Activated naive CD8-positive, alpha-beta T cell treated with anti-CD3 and anti-CD28 coated beads, Interleukin-2, amount 50 U/mL, for 24 hours (primary cell): ENCODE measurements around the gene IL20.

Experiments used
- ATAC-seq: fragments of 150-1000 bp; cut with Tn5 transposase; one replicate; pipeline ENCODE4 v1.10.0; 2021
- DNase-seq: peaks from one replicate; pipeline ENCODE4 v3.0.0; 2021
- H3K27ac Mint-ChIP-seq: one replicate; pipeline ENCODE4 v1.8.0; 2021; ENCODE audit warnings: mild to moderate bottlenecking, mixed read lengths
- H3K27me3 Mint-ChIP-seq: one replicate; pipeline ENCODE4 v1.8.0; 2021; ENCODE audit warnings: mixed read lengths
- H3K36me3 Mint-ChIP-seq: one replicate; pipeline ENCODE4 v1.8.0; 2021; ENCODE audit warnings: low read depth, mixed read lengths
- H3K4me1 Mint-ChIP-seq: one replicate; pipeline ENCODE4 v1.8.0; 2021; ENCODE audit warnings: mixed read lengths
- H3K4me3 Mint-ChIP-seq: one replicate; pipeline ENCODE4 v1.8.0; 2021; ENCODE audit warnings: mild to moderate bottlenecking, moderate library complexity, mixed read lengths
- H3K9me3 Mint-ChIP-seq: one replicate; pipeline ENCODE4 v1.8.0; 2021; ENCODE audit warnings: mixed read lengths

Gene IL20

DNA sequence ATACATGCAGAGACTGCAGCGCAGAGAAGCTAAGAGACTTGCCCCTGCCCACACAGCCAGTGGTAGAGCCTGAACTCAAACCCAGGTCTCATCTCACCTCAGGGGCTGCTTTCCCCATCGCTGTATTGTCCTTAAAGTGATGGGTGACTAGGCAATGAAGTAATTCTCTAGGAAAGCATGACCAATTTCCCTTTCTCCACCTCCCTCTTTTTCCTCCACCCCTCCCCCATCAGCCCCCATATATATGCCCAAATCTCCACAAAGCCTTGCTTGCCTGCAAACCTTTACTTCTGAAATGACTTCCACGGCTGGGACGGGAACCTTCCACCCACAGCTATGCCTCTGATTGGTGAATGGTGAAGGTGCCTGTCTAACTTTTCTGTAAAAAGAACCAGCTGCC, 31.8 kb downstream of the IL20 start, which contains the start of gene IL24:
IL24 (plus strand) TSS at position 269 of the 400 bp plus-strand sequence. CDS start 390 bp downstream, outside the sequence.
- no peaks in the 10 kb centered on the region for H3K27me3 Mint-ChIP-seq
- H3K4me1 Mint-ChIP-seq: peaks cover 92% of the 10 kb centered on the region
- peaks cover 9% of the 10 kb centered on the region for H3K36me3 Mint-ChIP-seq
- DNase-seq: peak; percentile 68
- ATAC-seq: peak; percentile 81
- peak within 1 kb of the TSS; percentile 89 for H3K27ac Mint-ChIP-seq
- no peaks in the 10 kb centered on the region for H3K9me3 Mint-ChIP-seq
- peak within 1 kb of the TSS; percentile 72 for H3K4me3 Mint-ChIP-seq

DNA sequence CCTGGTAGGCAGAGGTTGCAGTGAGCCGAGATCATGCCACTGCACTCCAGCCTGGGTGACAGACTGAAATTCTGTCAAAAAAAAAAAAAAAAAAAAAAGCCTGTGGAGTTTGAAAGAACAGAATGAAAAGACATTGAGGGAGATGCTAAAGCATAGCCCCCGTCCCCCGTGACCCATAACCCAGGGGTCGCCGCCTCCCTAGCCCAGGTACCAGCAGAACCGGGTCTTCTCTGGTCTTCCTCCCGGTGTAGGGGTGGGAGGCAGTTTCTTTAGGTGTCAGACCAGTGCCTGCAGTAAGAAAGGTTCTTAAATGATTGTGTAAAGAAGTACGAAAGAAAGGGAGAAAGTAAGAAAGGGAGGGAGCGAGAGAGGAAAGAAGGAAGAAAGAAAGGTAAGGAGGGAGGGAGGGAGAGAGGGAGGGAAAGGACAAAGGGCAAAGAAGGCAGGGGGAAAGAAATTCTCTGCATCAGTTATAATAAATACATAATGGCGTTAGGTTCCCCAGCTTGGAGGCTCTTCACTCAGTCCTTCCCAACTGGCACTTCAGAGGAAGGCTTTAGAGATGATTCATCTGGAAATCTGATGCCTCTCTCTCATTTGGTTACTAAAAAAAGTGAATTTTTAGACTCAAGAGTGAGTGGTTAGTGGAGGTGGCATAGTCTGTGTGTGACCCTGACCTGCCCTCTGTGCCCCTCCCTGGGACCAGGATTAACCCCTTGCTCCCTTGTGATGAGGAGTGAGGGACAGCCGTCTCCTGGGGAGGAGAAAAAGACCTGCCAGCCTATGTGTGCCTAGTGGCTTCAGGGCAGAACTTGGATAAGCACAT, 32.9 kb downstream of the IL20 start:
- H3K4me1 Mint-ChIP-seq: peaks cover 91% of the 10 kb centered on the region
- H3K27ac Mint-ChIP-seq: peak overlapping the region; percentile 35
- DNase-seq (no peak), ATAC-seq (no peak)
- H3K9me3 Mint-ChIP-seq: no peaks in the 10 kb centered on the region
- peak overlapping the region; percentile 72 for H3K4me3 Mint-ChIP-seq
- H3K27me3 Mint-ChIP-seq: no peaks in the 10 kb centered on the region
- H3K36me3 Mint-ChIP-seq: peaks cover 18% of the 10 kb centered on the region

DNA sequence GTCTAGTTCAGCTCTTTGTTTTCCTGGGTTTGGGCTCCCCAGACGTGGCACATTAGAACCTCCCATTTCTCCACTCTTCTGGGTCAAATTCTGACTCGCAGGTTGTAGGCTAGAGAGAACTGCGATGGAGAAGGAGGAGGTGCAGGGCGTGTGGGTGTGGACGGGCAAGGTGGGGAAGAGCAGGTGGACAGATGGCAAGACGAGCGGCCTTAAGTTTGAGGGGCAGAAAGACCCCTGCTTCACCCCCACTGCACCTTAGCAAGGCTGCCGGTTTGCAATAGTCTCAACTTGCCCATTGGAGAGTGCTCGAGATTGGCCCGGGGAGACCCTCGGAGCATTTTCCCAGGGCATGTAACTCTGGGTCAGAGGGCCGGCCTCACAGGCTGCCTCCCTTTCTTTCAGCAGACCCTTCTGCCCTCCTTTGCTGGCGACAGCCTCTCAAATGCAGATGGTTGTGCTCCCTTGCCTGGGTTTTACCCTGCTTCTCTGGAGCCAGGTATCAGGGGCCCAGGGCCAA, 33.5 kb downstream of the IL20 start:
- Mint-ChIP-seq H3K27ac (peak overlapping the region; percentile 35), H3K9me3 (no peaks in the 10 kb centered on the region), H3K27me3 (no peaks in the 10 kb centered on the region), H3K4me3 (peak overlapping the region; percentile 72), H3K36me3 (peaks cover 25% of the 10 kb centered on the region), H3K4me1 (peaks cover 90% of the 10 kb centered on the region)
- DNase-seq (no peak), ATAC-seq (no peak)

DNA sequence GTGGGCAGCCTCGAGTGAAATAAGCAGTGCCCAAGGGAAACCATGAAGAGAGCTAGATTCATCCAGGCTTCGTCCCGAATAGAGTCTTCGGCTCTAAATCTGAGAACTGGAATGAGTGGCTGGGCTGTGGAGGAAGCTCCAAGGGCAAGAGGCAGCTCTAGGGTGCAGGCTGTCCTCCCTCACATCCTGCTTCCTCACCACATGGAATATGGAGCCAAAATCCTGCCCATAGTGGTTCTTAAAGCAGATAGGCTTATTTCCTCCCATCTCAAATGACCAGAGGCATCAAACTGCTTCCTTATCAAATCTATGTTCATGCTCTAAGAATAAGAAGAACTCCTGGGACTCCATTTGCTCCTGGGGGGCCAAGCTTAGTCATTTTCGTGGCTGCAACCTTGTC, 34.3 kb downstream of the IL20 start:
- DNase-seq (no peak), ATAC-seq (no peak)
- Mint-ChIP-seq H3K27ac (no peak overlapping the region), H3K4me1 (peaks cover 92% of the 10 kb centered on the region), H3K27me3 (no peaks in the 10 kb centered on the region), H3K4me3 (no peak overlapping the region), H3K36me3 (peaks cover 32% of the 10 kb centered on the region), H3K9me3 (no peaks in the 10 kb centered on the region)

DNA sequence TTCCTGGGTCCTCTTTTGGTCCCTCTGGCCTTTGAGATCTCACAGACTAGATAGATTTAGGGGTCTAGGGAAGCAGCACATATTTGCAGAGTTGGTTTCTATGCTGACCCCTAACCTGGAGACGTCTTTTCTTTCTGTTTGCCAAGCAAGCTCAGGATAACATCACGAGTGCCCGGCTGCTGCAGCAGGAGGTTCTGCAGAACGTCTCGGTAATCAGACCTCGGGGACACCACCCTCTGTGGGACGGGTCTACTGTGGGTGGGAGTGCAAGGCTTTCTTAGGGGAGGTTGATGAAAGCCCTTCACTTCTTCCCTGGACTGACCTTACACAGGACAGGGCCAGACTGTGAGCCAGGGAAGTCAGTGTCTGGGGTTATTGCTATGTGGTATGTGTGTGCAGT, 34.7 kb downstream of the IL20 start:
- peaks cover 93% of the 10 kb centered on the region for H3K4me1 Mint-ChIP-seq
- ATAC-seq: no peak
- no peaks in the 10 kb centered on the region for H3K27me3 Mint-ChIP-seq
- H3K36me3 Mint-ChIP-seq: peaks cover 37% of the 10 kb centered on the region
- peak overlapping the region; percentile 12 for H3K27ac Mint-ChIP-seq
- DNase-seq: no peak
- H3K4me3 Mint-ChIP-seq: no peak overlapping the region
- H3K9me3 Mint-ChIP-seq: no peaks in the 10 kb centered on the region

DNA sequence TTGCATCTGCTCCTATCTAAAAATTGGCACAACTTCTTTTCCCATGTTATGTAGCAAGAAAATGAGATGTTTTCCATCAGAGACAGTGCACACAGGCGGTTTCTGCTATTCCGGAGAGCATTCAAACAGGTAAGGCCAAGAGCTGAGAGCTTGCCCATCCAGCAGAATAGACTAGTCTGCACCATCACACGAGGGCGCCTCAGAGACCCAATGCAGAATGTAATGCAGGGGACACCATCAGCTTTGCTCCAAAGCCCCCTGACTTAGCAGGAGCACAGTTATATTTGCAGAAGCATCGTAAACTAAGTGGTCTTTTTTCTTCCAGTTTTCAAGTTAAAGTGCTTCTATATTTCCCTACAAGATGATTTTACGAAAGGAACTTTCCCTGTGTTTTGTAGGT, 36.5 kb downstream of the IL20 start:
- Mint-ChIP-seq H3K9me3 (no peaks in the 10 kb centered on the region), H3K27me3 (no peaks in the 10 kb centered on the region), H3K4me3 (no peak overlapping the region), H3K36me3 (peaks cover 43% of the 10 kb centered on the region), H3K4me1 (peaks cover 92% of the 10 kb centered on the region), H3K27ac (no peak overlapping the region)
- no peak for DNase-seq
- no peak for ATAC-seq

DNA sequence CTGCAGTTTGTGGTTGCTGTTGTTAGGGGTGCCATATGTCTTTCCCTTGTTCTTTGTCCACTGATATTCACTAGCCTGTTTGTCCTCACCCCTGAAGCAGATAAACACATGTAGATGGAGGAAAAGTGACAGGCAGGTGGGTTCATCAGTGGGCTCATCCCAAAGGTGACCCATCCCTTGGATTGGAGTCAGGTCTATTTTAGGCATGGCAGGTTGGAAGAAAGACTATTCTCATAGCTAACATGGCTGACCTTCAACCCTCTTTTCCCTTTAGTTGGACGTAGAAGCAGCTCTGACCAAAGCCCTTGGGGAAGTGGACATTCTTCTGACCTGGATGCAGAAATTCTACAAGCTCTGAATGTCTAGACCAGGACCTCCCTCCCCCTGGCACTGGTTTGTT, 37.3 kb downstream of the IL20 start:
- Mint-ChIP-seq H3K36me3 (peaks cover 43% of the 10 kb centered on the region), H3K4me1 (peaks cover 91% of the 10 kb centered on the region), H3K4me3 (no peak overlapping the region), H3K9me3 (no peaks in the 10 kb centered on the region), H3K27ac (no peak overlapping the region), H3K27me3 (no peaks in the 10 kb centered on the region)
- DNase-seq (no peak), ATAC-seq (no peak)

DNA sequence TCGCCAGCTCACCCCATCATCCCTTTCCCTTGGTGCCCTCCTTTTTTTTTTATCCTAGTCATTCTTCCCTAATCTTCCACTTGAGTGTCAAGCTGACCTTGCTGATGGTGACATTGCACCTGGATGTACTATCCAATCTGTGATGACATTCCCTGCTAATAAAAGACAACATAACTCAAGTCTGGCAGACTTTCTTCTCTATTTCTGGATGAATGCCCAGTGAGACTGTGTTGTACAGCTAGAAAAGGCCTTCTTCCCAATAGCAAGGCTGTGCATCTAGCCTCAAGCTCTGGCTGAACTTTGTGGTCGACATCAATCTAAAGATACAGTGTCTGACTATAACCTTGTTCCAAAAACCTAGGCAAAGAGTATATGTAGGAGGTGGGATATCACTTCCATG, 38.3 kb downstream of the IL20 start:
- Mint-ChIP-seq H3K27ac (peak overlapping the region; percentile 61), H3K36me3 (peaks cover 48% of the 10 kb centered on the region), H3K4me1 (peaks cover 89% of the 10 kb centered on the region), H3K27me3 (no peaks in the 10 kb centered on the region), H3K9me3 (no peaks in the 10 kb centered on the region), H3K4me3 (no peak overlapping the region)
- ATAC-seq (no peak), DNase-seq (no peak)

DNA sequence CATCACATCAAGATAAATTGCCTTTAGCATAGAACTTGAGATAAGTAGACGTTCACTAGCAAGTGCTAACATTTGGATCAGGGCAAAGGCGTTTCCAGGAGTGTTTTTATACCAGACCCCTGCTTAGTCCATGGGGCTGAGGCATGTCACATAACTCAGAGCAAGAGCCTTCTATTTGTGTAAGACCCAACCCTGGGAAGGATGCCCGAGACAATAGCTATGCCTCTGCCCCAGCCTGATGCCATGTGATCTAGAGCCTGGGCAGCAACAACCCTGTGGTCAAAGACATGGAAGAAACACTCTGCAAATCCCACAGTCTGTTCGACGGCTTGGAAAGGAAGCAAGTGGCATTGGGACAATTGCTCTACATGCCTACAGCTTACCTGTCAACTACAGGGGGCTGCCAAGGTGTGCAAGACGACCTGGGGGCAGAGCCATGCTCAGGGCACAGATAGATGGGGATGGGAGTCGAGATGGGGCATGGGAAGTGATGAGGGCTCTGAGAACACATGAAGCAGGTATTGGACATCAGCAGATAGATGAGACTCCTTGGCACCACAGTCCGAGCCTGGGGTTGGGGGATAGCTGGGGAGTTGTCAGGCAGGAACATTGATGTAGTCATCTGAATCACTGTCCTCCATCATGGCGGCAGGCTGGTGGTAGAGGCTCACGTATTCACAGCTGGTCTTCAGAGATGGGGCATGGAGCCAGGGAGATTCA, 39.2 kb downstream of the IL20 start:
- Mint-ChIP-seq H3K27me3 (no peaks in the 10 kb centered on the region), H3K36me3 (peaks cover 51% of the 10 kb centered on the region), H3K4me3 (no peak overlapping the region), H3K9me3 (no peaks in the 10 kb centered on the region), H3K27ac (peak overlapping the region; percentile 91), H3K4me1 (peaks cover 87% of the 10 kb centered on the region)
- no peak for ATAC-seq
- DNase-seq: no peak

DNA sequence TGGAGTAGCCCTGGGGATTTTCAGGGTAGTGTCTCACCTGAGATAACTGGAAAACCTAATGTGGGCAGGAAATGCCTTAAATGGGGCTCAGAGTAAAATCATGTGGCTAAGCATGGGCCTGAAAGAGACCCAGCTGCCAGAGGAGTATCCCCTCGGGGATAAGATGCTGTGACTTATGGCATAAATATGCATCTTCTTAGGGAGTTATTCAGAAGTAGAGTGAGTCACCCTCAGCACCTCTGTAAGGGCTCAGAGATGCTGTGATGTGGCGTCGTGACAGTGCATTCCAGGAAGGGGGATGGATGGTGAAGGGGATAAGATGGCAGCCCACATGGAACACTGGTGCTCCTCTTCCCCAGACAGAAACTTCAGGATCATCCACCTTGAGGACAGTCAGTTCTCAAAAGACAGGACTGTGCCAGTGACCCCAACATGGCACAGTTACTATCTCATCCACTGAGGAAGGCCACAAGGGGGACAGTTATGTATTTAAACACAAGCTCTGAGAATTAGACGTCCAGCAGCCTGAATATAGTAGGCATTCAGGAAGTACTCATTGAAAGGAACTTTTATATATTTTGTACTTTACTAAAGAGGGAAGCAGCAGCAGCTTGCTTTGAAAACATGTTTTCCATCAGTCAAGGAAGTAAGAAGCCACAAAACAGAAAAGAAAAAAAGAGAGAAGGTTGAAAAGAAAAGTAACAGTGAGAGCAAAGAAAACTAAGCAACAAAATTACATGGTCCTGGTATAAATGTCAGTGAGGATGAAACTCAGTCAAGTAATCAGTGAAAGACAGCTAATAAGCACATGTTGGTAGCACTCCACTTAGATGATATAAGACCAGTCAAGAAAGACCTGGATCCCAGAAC, 40.1 kb downstream of the IL20 start:
- peak; percentile 53 for DNase-seq
- peak; percentile 94 for ATAC-seq
- no peaks in the 10 kb centered on the region for H3K27me3 Mint-ChIP-seq
- peaks cover 86% of the 10 kb centered on the region for H3K4me1 Mint-ChIP-seq
- H3K27ac Mint-ChIP-seq: peak overlapping the region; percentile 91
- no peaks in the 10 kb centered on the region for H3K9me3 Mint-ChIP-seq
- peak overlapping the region; percentile 55 for H3K4me3 Mint-ChIP-seq
- peaks cover 53% of the 10 kb centered on the region for H3K36me3 Mint-ChIP-seq

DNA sequence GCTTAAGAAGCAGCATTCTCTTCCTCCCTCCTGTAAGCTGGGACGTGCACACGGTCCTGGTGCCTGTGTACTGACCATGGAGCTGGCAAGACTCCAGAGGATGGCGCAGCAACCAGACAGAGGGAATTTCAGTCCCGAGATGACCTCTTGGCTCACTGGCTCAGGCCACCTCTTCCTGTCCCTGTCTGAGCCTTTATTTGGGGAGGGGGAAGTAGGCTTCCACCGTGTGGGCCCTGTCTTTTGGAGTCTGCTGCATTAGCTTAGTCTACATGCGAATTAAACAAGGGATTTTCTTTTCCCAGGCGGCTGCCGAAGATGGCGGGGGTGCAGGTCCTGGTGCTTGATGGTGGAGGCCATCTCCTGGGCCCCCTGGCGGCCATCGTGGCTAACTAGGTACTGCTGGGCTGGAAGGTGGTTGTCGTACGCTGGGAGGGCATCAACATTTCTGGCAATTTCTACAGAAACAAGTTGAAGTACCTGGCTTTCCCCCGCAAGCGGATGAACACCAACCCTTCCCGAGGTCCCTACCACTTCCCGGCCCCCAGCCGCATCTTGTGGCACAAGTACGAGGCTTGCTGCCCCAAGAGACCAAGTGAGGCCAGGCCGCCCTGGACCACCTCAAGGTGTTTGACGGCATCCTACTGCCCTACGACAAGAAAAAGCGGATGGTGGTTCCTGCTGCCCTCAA, 42.0 kb downstream of the IL20 start:
- Mint-ChIP-seq H3K4me3 (no peak overlapping the region), H3K36me3 (peaks cover 53% of the 10 kb centered on the region), H3K4me1 (peaks cover 86% of the 10 kb centered on the region), H3K9me3 (no peaks in the 10 kb centered on the region), H3K27ac (no peak overlapping the region), H3K27me3 (no peaks in the 10 kb centered on the region)
- ATAC-seq: no peak
- no peak for DNase-seq

DNA sequence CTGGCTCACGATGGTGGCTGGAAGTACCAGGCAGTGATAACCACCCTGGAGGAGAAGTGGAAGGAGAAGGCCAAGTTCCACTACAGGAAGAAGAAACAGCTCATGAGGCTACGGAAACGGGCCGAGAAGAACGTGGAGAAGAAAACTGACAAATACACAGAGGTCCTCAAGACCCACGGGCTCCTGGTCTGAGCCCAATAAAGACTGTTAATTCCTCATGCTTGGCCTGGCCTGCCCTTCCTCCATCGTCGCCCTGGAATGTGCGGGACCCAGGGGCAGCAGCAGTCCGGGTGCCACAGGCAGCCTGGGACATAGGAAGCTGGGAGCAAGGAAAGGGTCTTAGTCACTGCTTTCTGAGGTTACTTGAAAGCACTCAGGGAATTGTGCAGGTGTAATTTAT, 42.6 kb downstream of the IL20 start:
- Mint-ChIP-seq H3K36me3 (peaks cover 52% of the 10 kb centered on the region), H3K4me3 (peak overlapping the region; percentile 45), H3K4me1 (peaks cover 86% of the 10 kb centered on the region), H3K27me3 (no peaks in the 10 kb centered on the region), H3K27ac (no peak overlapping the region), H3K9me3 (no peaks in the 10 kb centered on the region)
- DNase-seq: no peak
- no peak for ATAC-seq

DNA sequence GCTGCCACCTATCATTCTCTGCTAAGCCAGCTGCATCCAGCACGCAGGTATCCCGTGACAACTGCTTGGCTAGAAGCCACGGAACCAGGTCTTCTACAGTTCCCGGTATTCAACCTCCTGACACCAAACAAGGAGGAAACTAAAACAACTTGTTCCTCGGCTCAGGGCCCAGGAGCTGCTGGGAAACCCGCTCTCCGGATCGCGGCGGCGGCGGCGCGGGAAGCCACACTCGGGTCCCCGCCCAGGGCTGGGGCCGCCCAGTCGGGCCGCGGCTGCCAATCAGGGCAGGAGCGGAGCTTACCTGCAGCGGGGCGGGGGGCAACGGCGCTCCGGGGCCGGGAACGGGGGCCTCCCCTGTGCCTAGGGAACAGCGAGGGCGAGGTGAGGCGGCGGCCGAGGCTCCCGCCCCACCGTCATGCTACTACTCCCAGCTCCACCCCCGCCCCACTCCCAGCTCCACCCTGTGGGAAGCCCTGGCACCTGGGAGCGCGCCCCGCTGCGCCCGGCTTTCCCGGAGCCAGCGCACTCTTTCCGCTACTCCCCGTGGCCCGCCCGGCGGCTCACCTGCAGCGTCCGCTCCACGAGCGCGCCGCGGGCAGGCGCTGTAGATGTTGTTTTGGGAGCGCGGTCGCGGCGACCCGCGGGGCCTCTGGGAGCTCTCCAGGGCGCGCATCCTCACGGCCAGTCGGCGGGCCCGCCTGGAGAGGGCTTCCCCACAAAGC, 43.9 kb downstream of the IL20 start:
- peak; percentile 52 for DNase-seq
- Mint-ChIP-seq H3K9me3 (no peaks in the 10 kb centered on the region), H3K4me1 (peaks cover 90% of the 10 kb centered on the region), H3K27ac (no peak overlapping the region), H3K4me3 (peak overlapping the region; percentile 47), H3K27me3 (no peaks in the 10 kb centered on the region), H3K36me3 (peaks cover 44% of the 10 kb centered on the region)
- ATAC-seq: peak; percentile 29
